ENCODE measurements around the gene LCE3E.
"Not testable (repeated sequence)": the region's sequence is repeated elsewhere in the genome, so short reads cannot be mapped to it uniquely, and the experiment has no call there.

Gene LCE3E, protein sequence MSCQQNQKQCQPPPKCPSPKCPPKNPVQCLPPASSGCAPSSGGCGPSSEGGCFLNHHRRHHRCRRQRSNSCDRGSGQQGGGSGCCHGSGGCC

DNA sequence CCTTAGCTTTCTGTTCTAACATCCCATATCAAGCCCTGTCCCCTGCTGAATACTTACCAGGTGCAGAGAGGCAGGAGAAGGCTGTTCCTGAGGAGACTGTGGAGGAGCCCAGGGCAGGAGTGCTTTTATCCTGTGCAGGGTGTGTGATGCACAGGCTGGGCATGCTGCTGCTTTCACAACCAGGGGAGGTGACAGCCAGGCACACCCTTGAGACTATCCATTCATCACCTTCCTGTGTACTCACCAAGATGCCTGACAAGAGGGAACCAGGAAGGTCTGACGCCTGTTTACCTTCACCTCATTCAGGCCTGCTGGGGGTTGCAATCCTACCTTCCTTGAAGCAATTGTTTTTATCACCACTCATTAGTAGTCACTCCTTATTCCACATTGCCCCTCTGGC lies at the start of gene LCE3E:
LCE3E (minus strand) TSS at position 100 of the 400 bp plus-strand sequence. CDS start 572 bp downstream, outside the sequence.
- DNase-seq: no peak

DNA sequence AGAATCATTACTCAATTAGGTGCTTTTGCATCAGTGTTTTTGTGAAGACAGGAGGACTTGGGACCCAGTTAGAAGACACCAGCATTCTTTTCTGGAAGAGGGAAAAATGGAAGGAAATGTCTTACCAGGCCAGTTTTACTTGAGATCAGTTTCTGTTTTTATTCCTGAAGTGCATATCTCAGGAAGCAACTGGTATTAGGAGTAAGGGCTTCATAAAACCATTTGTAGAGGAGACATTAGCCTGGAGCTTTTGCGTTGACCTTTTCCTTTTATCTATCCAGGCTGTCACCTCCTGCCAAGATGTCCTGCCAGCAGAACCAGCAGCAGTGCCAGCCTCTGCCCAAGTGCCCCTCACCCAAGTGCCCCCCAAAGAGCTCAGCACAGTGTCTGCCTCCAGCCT lies 46.9 kb upstream of the LCE3E start, which contains the start of gene LCE3B:
LCE3B (plus strand) TSS at position 301 of the 400 bp plus-strand sequence; CDS start at position 301, 0 bp downstream.
- no peak for DNase-seq

DNA sequence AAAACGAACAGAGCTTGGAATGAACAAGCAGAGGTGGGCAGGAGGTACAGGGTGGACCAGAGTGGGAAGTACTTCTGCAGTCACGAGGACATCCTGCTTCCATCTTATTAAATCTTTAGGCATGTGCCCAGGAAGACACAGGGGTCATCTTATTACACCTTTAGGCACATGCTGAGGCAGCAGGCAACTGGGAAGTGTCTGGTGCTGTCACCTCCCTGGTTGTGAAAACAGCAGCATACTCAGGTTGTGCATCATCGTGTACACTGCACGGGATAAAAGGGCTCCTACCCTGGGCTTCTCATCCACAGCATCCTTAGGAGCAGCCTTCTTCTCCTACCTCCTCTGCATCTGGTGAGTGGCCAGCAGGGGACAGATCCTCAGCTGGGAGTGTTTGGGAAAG lies 33.4 kb upstream of the LCE3E start, which contains the start of gene LCE3C:
LCE3C (plus strand) TSS at position 301 of the 400 bp plus-strand sequence. CDS start 498 bp downstream, outside the sequence.
- DNase-seq: no peak

DNA sequence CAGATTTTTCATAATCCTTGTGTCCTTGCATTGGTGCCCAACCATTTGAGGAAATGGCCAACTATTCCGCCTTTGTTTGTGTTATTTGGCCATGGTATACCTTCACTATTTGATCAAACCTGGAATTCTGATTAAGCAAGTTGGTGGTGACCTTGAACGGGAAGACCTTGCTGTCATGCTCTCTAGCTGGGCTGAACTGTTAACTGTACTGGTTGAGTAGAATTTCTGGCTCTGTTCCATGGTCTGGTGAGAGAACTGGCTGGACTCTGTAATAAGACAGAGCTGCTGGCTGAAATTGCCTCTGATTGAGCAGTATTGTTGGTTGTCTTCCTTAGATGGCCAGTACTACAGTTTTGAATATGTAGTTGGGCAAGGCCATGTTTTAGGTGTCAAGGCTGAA lies 30.4 kb upstream of the LCE3E start:
- no peak for DNase-seq

DNA sequence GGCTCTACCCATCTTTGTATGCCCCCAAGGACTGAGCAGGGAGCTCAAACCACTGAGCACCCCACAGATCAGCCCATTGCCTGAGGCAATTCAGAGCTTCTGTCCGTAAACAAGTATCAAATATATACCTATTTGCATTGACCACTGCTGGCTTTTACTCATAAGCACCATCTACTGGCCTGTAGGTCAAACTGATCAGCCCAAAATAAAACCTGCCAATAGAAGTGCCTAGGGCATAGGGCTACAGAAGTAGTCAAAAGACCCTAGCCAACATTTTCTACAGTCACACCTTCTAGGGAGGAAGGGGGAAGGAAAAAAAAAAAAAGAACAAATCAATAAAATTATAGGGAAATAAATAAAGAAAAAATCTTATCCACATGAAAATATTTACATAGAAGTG lies 19.0 kb upstream of the LCE3E start:
- no peak for DNase-seq

DNA sequence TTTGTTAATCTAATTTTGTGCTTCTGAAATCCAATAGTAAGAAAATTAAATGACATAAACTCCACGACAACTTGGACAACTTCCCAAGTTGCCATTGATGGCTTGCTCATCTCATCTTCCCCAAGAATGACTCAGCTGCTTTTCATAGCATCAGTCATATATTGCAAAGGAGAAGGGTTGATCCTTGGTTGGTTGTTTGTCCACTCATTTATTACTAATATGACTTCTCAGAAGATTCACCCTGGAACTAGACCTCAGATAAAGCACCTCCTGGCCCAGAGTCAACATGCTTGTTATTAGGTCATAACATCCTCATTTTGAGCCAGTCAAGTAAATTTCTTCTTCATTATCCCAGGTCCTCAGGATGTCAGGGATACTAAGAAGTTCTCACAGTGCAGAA lies 16.1 kb upstream of the LCE3E start:
- no peak for DNase-seq

DNA sequence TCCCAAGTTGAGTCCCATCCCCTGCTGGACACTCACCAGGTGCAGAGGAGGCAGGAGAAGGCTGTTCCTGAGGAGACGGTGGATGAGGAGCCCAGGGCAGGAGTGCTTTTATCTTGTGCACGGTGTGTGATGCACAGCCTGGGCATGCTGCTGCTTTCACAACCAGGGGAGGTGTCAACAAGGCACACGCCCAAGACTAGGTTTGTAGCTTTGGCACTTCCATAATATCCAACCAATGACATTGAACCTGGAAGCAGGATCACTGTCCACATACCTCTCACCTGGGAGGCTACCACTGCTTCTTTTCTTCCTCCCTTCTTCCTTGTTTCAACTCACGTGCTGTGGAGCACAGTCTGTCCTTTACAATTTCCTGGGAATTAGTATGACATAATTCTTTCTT lies 13.9 kb upstream of the LCE3E start, which contains the start of gene LCE3D:
LCE3D (minus strand) TSS at position 84 of the 400 bp plus-strand sequence. CDS start 580 bp downstream, outside the sequence.
- DNase-seq: no peak

DNA sequence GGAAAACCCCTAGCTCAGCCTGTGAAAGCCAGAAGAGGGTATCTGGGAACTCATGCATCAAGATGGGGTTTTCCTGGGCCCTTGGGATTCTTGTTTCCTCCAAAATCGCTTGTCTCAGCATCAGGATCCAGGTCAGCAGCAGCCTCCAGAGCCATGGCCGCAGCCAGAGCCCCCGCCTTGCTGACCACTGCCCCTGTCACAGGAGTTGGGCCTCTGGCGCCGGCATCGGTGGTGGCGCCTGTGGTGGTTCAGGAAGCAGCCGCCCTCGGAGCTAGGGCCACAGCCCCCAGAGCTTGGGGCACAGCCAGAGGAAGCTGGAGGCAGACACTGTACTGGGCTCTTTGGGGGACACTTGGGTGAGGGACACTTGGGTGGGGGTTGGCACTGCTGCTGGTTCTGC lies 12.9 kb upstream of the LCE3E start:
- not testable (repeated sequence) for DNase-seq

DNA sequence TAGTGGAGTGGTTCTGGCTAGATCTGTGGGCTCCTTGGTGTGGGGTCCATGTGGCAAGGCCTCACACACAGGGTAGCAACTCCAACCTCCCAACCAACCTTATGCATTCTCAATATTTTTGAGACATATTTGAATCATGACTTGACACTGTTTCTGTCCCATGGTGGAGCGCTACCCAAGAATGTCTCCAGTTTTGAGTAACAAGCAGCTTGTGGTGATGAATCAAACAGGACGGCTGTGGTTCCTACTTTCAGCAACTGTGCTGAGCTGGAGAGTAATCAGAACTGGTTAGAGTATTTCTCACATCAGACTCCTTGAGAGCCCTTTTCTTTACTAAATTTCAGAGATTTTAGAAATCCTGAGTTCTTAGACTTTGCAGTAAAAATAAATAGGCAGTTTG lies 10.6 kb upstream of the LCE3E start:
- DNase-seq: no peak

DNA sequence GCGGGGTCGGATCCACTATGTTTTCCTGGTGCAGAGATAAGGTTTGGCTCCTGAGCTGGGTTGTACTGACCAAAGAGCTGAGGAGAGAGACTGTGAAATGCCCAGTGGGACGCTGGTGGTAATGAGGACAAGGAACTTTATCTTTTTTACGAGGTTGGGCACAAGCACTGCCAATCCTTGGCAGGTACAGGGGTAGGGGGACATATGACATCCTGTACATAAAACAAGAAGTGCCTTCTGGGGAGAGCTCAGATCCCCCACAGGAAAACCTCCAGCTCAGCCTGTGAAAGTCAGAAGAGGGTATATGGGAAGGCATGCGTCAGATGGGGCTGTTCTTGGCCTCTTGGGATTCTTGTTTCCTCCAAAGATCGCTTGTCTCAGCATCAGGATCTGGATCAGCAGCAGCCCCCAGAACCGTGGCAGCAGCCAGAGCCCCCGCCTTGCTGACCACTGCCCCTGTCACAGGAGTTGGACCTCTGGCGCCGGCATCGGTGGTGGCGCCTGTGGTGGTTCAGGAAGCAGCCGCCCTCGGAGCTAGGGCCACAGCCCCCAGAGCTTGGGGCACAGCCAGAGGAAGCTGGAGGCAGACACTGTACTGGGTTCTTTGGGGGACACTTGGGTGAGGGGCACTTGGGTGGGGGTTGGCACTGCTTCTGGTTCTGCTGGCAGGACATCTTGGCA lies 905 bp downstream of the LCE3E start:
- no peak for DNase-seq

DNA sequence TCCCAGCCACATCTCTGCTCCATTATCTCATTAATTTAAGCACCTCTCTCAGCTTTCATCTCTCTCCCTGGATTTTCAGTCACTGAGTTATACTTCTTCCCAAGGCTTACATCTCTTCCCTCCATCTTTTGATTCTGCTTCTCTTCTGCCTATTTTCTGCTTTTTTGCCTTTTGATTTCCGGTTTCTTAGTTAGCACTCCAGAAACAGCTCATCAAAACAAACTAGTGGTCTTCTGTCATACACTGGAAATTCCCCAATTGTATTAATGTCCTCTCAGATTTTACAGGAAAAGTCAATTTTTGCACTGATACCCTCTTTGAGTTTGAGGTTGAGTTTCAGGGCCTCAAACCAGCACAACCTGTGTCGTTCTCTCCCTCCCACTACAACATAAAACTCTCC lies 1.5 kb downstream of the LCE3E start:
- no peak for DNase-seq

DNA sequence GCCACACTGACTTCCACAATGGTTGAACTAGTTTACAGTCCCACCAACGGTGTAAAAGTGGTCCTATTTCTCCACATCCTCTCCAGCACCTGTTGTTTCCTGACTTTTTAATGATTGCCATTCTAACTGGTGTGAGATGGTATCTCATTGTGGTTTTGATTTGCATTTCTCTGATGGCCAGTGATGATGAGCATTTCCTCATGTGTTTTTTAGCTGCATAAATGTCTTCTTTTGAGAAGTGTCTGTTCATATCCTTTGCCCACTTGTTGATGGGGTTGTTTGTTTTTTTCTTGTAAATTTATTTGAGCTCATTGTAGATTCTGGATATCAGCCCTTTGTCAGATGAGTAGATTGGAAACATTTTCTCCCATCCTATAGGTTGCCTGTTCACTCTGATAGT lies 18.2 kb downstream of the LCE3E start:
- DNase-seq: not testable (repeated sequence)

DNA sequence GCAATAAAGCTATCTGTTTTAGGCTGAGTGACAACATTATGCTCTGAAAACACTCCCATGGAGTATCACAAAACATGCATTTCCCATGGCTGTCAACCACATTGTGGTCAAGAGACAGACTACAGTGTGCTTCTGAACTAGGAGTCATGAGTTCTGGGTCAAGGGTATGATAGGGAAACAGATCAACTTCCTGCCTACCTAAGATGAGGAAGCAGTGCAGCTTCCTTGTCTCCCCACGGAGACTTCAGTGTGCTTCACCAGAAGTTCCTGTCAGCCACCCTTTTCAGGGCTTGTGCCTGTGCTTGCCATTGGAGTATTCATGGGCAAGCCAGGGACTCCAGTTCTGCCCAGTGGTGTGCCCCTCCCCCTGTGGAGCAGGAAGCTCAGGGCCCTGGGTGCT lies 19.9 kb downstream of the LCE3E start:
- DNase-seq: no peak

DNA sequence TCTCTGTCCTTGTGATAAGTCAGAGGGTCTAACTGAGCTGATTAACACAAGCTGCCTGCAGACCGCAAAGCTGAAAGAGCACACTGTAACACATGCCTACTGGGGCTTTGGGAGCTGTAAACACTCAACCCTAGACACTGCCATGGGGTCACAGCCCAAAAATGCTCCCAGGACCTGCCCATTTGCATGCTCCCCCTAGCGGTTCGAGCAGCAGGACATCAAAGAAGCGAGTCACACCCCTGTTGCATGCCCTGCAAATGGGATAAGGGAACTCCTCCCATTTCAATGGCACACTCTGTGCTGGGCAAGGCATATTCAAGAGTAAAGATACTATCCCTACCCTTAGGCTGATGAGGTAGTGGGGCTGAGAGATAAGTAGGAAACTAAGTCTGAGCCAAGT lies 22.8 kb downstream of the LCE3E start:
- DNase-seq: peak in 1 of 2 experiments; percentile 16

DNA sequence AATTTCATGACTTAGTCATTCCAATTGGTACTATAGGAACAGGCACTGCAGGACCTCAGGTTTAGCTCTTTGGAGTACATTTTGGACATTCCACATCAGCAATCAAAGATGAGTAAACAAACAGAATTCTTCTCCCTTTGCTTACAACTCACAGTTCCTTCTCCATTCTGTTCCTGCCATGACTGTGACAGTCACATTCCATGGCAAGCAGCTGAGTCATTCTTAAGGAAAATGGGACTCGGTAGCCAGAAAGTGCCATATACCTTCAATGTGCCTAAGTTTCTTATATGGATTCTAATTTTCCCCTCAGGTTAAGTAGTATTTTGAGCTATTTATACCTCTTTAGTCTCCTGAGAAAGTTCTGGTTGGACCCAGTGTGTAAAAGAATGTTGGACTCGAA lies 26.7 kb downstream of the LCE3E start:
- no peak for DNase-seq

DNA sequence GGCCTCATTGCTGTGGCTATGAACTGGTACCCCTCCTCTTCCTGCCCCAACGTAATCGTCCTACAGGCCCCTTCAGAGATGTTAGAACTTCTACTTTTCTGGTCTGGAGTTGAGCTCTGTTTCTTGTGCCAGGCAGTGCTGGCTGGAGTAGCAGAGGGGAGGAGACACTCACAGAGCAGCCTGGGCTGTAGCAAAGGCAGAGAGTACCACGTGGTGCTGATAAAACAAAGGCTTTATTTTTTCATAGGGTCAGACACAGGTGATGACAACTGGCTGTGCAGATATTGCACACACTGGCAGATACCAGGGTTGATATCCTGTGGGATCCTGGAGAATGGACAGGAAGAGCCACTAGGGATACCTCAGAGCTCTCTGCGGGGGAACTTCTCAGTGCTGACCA lies 29.1 kb downstream of the LCE3E start:
- DNase-seq: no peak

DNA sequence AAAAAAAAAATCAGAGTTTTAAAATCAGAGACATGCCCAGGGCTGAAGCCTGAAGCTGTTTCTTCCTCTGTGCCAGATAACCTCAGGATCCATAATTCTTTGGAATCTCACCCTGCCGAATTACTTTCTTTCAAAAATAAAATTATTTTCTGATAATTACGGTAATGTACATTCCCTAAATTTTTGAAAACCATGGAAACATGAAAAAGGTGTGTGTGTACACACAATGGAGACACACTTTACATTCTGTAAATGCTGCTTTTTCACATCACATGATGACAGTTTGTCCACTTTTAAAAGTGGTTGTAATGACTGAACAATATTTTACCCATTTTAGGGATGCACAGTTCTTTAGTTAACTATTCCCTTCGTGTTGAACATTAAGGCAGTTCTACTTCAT lies 30.8 kb downstream of the LCE3E start:
- DNase-seq: no peak

DNA sequence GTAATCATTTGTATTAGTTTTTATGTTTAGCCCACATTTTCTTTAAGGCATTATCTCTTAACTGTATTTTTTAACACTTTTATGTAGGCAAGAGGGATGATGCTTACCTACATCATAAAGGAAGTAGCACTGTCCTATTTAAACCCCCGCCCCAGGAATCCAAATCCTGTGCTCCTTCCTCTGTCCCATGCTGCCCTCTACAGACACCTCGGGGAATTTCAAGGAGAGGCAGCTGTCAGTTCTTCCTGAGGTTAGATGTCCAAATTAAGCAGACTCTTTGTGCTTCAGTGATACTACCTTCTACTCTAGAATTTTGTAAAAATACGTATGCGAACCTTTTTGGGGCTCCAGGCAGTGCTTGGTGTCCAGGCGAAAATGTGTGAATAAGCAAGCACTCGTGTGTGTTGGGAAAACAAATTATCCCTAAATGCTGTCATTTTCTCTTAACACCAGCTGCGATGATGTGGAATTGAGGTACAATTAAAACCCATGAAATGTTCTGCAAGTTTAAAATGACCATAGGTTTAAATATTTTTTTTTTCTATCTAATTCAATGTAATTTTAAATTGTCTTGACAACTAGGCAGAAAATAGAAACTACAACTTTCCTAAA lies 33.1 kb downstream of the LCE3E start:
- DNase-seq: peak; percentile 52 to 74

DNA sequence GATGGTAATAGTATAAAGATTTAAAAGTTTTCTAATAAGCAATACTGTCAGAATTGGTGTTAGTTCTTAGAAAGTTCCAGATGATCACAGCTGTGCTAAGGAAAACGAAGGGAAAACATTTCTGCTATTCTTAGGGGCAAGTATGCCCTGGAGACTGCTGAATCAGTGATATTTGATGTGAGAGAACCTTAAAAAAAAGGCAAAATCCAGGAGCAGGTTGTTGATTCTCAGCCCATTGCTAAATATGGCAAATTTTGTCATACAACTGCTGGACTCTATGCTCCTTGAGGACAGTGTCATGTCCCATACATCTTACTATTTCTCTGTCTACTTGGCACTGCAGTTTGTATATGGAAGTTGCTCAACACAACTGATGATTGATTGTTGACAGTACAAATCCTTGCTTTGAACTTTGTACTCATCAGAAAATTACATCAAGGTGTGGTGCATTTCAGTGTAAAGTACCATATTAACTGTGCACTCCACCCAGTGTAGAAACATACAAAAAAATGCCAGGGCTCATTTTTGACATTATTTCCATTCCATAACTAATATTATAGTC lies 41.4 kb downstream of the LCE3E start:
- no peak for DNase-seq

DNA sequence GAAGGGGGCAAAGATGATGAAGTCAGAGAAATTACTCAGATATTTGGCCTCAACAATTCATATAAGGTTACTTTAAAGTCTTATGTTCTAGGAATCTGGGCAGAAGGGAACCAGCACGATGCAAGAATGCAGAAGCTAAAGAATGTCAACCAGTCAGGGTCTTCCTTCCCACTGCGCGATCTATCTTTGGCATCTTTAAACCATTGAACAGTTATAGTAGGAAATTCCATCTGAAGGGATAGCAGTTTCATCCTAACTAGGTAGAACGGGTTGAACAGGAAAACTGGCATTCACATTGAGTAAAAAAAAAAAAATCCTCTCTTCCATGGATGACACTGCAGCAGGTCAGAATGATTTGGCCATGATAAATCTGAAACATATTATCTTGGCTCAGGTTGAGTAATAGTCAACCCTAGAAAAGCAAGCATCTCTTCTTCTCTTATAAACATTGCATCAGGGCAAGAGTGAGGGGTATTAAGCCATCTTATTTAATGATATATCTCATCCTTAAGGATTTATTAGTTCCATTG lies 46.0 kb downstream of the LCE3E start:
- no peak for DNase-seq

DNA sequence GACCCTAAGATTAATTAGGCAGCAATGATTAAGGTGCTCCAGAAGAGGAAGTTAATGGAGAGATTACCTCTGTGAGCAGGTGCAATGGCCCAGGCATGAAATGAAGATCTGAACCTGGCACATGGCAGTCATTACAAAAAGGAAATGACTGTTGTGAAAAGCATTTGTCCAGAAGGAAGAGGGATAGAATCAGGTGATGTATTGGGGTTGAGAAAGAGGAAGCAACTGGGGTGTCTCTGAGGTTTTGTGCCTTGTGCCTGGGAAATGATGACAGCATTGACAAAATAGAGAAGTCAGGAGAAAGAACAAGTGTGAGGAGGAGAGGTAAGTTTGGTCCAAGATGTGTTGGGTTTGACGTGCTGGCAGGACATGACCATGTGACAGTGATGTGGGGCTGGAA lies 46.7 kb downstream of the LCE3E start:
- DNase-seq: no peak

DNA sequence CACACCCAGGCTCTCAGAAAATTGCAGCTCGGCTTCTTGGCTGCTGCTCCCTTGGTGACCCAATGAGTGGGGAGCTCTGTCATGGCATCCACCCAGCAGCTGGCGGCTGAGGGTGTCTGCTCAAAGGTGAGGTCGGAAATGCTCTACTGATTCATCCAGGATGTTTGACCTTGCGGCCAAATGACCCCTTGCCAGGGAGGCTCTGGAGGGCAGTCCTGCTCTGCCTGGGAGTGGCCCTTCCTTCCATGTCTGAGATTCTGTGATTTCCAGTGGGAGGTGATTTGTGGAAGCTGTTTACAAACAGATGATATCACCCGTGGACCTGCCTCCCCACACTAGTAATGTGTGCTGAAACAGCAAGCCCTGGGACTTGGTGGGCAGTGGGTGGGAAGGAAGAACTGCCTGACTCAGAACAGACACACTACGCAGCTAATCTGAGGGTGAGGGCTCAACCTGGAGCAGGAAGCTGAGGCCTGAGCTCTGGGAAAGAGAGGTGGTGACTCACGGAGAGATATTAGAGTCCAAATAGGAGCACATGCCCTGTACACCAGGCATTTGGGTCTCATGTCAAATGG lies 49.3 kb downstream of the LCE3E start:
- DNase-seq: no peak

DNA sequence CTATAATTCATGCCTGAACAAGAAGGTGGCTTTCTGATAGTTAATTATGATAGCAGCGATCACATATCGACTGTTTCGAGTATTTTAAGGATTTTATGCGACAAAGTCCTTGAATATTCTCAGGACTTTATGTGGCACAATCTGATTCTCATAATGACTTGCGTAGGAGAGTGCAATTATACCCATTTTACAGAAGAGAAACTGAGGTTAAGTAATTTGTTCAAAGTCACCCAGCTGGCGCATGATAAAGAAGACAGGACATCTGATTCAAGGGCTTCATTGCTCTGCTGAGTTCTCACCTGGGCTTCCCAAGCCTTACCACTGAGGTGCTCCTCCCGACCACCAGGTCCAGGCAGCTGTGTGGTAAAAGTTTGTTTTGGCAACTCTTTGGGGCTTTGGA lies 50.5 kb downstream of the LCE3E start:
- no peak for DNase-seq
